Hematopoietic multipotent progenitor cell treated with erythropoietin and hydrocortisone succinate and interleukin-3 and kit ligand, for 8 days (in vitro differentiated cells): Measurements from ENCODE around the gene TRIM17.

Experiments used
- DNase-seq: peaks from one replicate; pipeline ENCODE4 v3.0.0-alpha.2; 2015

TRIM17 gene

DNA sequence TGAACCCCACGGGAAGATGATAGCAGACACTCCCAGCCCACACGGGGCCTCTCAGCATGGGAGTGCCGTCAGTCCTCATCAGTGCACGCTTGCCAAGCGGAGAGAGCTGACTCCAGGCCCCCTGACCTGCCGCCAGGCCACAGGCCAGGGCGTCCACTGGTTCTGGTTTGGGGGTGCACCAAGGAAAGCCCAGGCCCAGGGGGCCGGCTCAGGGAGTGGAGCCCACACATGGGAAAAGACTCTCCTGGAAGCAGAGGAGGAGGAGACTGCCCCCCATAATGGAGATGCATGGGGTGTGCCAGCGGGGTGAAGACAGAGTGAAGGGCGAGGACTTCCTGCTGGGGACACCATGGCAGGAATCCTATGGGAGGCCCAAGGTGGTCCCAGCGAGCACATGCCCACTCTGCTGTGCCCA, 16.4 kb downstream of the TRIM17 start:
- no peak for DNase-seq

DNA sequence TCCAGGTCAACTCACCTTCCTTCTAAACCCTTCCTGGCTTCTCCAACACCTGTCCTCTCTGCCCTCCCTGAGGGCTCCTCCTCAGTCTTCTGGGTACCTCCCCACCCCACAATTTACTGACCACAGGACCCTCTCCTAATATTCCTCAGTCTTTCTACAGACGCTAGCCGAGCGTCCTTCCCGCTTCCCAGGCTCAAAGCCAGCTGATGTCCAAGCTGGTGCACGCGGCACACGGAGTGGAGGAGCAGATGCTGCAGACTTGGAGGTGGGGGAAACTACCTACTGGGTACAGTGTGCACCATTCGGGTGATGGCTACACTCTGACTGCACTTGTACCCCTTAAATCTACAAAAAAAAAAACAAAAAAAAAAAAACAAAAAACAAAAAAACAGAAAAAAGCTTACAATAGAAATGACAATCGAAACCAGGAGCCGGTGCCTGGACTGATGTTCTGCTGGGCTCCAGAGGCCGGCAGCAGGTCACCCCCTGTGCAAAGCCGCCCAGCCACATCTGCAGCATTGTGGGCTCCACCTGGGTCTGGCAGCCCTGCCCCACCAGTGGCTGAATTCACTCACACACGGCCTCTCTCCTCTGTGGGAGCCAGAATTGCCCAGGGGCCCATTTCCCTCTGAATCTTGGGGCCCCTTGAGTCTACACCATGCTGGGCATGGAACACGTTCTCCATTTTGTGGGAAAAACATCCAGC, 17.0 kb downstream of the TRIM17 start:
- no peak for DNase-seq

DNA sequence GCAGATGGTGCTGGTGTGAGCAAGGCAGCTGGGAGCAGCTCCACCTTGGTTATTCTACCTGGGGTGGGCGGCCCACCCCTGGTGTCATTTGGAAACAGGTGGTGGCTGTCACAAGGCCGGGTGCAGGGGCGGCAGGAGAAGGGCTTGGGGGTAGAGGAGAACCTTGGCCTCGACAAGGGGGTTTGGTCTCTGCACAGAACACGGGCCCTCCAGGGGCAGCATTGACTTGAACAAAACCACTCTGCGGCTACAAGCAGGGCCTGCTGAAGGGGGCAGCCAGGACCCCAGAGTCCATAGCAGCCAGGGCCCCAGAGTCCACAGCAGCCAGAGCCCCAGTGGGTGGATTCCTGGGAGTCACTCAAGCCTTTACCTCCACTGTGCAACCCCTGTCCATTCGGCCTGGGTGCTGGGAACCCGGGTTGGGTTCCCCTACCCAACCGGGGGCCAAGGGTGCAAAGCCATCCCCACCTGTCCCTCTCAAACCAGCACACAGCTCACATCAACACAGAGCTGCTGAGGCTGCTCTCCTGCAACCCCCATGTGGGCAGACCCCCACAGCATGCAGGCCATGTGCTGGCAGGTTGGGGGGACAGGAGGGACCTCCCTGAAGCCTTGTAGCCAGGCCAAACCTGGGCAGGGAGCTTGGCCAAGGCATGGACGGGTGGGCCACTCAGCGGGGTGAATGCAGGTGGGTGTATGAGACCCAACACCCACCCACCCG, 17.8 kb downstream of the TRIM17 start:
- DNase-seq: no peak

DNA sequence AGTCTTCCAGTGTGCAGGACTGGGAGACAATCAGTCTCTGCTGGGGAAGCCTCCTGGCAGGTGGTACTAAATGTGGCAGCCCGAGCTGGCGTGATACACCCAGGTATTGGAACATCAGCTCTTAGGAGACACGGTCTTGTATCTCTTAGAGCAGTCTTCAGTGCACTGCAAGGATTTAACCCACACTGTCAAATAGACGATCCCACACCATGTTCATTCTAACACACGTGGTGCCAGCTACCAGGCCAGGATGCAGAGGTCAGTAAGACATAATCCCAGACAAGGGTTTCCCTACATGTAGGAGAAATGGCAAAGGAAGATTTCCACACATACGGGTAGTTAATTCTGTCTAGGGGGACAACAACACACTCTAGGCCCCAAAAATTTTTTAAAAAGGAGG, 18.7 kb downstream of the TRIM17 start:
- DNase-seq: no peak

DNA sequence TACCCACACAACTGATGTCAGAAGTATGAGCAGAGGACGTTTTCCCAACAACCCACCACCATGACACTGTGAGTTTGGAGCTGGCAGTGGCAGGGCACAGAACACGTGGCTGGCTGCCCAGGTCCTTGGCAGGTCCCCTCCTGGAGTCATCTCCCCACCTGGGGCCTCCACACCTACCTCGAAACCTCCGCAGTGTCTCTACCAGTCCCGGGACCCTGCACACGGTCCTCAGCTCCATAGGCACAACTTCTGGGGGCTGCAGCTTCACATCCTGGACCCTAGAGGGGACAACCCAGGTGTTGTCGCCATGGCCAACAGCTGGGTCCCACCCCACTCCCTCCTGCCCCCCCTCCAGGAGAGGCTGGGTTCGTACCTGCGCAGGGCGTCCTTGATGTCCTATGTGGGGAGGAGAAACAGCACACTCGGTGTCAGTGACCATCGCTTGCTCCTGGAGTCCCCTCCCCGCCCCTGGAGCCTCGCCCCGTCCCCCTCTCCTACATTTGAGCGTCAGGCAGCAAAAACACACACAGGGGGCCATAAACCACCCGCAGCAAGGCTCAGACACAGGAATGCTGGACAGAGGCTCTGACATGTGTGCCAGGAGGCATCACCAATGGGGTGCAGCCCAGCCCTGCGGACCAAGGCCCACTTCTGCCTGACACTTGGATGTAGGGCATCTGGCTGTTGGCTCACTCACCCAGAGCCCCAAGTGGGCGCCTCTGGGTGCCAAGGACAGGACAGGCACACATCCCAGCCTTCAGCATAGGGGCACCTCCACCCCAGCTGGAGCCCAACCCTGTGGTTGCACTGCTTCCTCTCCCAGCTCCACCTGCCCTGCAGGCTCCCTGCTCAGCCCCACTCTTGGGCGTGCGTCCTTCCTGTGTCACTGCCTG, 19.6 kb downstream of the TRIM17 start:
- no peak for DNase-seq

DNA sequence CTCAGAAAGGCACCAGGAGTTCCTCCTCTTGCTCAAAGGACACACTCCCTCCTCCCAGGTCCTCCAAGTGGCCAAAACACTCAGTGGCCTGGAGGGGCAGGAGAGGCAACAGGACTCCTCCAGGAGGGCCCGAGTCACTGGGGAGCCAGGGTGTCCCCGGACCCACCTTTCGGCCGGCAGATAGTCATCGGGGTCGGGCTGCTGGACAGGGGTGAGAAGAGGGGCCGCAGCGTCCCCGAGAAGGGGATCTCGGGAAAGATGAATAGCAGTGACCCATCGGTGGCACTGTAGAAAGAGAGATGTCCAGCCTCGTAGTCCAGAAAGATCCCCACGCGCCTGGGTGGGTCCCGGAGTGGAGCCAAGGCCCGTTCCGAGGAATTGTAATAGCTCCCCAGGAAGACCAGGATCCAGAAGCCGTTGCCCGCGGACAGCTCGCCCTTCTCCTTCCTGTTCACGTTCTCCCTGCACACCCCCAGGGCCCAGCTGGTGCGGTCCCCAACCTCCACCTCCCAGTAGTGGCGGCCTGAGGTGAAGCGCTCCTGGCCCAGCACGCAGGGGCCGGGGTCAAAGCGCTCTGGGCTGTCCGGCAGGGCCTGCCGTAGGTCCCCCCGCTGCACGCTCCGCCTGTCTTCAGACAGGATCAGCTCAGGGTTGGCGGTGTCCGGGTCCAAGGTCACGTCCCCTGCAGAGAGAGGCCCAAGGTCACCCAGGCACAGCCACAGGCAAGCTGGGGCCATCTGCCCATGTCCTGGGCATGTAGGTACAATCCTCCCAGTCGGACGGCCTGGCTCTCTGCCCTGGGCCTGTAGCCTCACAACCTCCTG, 21.9 kb downstream of the TRIM17 start:
- no peak for DNase-seq

DNA sequence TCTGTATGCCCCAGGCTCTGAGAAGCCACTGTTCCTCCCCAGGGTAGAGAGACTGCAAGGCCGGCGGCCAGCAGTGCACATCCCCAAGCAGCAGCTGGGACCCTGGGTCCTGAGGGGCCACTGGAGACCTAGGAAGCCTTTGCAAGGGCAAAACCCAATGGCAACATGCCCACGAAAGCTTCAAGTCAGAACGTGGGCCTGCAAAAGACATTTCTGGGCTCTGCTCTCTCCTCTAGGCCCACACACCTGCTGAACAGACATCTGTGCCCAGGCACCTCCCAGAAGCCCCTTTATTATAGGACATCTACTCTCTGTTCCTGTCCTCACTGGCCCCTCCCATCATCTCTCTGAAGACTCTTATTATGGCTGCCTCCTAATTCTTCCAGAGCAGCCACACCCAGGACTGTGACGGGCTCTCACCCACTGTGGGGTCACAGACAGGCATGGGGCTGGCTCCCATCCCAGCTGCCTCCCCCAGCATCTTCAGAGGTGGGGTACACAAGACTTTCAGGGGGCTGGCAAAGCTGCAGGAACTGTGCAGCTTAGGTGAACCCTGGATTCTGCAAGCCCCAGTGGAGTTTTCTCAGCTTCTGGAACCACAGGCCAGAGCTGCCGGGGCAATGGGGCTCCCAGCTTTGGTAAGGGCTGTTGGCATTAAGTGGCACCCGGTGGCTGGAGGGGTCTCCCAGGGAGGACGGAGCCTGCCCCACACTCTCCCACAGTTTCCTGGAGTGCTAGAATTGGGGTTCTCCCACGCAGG, 22.7 kb downstream of the TRIM17 start:
- DNase-seq: no peak

DNA sequence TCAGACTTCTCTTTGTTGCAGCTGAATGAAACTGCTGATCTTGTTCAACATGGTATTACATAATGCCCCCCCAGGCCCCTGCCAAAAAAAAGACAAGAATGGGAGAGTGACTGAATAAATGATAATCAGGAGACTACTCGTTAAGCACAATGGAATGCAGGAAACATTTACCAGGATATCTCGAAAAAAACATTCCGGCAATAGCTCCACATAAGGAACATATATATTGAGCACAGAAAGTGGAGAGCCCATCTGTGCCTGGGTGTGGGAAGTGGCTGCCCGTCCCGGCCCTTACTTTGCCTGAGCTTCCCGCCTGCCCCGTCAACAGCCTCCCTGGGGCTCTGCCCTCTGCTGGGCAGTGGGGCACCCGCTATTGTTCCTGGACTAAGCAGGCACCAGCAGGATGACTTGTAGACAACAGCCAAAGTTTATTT, 23.4 kb downstream of the TRIM17 start:
- DNase-seq: peak; percentile 45

DNA sequence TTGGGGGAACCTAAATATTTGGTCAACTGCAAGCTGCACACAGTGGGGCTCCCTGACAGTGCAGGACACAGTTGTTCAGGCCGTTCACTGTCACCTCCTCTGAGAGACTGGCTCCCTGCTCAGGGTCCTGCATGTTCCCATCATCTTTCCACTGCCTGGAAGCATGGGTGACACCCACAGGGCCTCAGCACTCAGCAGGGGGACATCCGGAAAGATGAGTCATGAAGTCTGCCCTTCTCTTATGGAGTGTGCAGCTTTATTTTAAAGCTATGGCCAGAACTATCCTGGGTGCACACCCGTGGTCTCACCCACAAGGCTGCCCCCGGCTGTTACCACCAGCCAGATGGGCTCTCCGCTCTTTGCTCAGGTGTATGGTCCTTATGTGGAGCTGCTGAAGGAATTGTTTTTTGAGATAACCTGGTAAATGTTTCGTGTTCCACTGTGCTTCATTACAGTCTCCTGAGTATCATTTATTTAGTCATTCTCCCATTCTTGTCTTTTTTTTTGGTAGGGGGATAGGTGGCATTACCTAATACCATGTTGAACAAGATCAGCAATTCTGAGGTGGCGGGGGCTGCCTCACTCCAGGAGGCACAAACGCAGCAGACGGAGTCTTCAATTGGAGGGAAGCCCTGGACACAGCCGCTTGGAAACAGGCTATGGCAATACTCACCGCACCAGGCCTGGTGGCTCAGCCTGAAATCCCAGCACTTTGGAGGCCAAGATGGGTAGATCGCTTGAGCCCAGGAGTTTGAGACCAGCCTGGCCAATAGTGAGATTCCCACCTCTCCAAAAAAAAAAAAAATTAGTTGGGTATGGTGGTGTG, 24.3 kb downstream of the TRIM17 start:
- DNase-seq: no peak

DNA sequence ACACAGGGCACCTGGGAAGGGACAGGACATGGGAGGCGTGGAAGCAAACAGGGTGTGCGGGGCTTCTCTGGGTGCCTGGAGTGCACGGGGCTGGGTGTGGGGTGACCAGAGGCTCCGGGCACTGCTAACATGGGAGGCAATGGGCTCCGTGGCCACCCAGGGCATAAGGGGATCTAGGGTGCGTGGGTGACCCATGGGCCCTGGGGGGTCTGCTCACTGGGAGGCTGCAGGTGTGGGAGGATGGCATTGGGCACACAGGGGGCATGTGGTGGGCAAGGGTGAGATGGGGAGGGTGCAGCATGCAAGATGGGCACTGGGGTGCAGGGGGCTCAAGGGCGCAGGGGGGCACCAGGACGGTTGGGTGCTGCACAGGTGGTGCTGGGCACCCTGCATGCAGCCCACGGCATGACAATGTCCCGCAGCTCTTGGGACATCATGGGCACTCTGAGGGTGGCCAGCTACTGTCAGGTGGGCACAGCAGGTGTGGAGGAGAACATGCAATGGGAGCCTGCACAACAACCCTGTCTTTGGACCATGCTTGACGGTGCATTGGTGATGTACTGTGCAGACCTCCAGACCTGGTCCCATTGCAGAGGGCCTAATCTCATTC, 25.1 kb downstream of the TRIM17 start:
- no peak for DNase-seq

DNA sequence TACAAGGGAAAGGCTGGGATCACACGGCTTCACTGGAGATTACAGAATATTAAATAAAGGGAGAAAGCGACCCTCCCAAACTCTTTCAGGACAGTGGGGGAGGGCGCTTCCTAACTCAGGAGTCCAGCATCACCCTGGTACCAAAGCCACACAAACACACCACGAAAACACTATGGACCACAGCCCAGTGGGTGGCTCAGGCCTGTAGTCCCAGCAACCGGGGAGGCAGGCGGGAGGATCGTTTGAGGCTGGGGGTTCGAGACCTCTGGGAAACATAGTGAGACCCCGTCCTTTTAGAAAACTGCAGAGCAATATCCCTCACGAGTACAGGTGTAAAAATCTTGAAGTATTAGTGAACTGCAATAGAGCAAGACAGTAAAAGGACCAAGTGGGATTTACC, 26.0 kb downstream of the TRIM17 start:
- no peak for DNase-seq

DNA sequence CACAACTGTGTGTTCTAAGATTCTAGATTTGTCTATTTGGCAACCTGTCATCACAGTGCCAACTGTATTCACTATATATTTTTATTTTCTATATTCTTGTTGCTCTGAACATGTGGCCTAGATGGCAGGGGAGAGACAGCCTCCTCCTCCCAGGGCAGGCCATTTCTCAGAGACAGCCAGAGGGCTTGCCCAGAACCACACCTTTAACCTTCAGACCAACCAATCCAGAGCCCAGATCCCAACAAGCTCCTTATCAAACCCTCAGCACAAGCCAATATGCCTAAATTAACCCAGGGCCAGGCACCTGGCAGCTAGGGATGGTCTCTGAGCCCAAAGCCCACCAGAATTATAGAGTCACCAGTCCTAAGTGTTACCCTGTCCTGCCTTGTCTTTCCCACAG, 29.3 kb downstream of the TRIM17 start:
- peak; percentile 65 for DNase-seq

DNA sequence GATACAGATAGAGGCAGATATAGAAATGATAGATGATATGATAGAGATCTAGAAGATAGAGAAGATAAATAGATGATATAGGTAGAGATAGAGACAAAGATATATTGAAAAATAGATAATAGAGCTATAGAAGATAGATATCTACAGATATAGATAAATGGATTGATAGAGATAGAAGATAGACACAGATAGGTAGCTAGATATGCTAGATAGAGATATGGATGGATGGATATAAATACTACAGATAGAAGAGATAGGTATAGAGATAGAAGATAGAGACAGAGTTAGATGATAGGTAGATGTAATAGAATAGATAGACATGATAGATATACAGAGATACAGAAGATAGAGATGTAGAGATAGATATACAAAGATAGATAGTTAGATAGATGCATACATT, 31.4 kb downstream of the TRIM17 start:
- no peak for DNase-seq

DNA sequence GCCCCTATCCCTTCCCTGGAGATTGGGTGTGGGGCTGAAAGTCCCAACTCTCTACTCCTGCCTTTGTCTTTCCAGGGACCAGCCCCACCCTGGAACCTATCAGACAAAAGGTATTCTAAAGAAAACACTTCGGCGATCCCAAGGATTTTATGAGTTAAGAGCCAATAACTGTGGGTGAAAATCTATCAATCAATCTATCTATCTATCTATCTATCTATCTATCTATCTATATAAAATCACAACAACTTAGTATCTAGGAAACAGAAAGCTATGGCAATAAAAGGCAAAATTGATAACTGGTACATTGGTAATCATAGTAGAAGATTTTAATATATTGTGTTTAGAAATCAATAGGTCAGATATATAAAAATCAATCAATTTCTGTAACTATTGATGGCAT, 32.9 kb downstream of the TRIM17 start:
- no peak for DNase-seq

DNA sequence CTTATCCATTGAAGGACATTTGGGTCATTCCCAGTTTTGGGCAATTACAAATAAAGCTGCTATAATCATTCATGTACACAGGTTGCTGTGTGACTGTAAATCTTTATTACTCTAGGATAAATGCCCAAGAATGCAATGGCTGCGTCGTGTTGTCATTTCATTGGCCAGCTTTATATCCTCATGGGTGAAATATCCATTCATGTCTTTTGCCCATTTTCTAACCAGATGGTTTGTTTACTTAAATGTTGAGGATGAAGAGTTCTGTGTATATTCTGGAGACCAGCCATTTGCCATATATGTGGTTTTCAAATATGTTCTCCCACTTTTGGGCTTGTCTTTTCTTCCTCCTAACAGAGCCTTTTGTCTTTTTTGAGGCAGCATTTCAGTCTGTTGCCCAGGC, 35.3 kb downstream of the TRIM17 start:
- DNase-seq: no peak

DNA sequence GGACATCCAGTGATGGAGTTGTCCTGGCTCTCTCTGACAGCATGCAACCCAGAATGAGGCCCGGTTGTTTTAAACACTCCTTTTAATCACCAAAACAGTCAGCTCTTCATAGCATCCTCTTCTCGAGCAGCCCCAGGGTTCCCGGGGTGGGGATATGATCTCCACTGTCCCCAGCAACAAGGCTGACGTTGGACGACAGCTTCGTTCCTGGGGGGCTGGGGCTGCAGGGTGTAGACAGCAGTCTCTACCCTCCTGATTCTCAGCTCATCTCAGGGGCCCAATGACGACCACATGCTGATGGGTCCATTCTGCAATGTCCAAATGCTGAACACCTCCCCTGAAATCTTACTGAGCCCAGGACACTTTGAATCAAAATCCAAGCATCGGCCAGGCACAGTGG, 37.0 kb downstream of the TRIM17 start:
- DNase-seq: no peak

DNA sequence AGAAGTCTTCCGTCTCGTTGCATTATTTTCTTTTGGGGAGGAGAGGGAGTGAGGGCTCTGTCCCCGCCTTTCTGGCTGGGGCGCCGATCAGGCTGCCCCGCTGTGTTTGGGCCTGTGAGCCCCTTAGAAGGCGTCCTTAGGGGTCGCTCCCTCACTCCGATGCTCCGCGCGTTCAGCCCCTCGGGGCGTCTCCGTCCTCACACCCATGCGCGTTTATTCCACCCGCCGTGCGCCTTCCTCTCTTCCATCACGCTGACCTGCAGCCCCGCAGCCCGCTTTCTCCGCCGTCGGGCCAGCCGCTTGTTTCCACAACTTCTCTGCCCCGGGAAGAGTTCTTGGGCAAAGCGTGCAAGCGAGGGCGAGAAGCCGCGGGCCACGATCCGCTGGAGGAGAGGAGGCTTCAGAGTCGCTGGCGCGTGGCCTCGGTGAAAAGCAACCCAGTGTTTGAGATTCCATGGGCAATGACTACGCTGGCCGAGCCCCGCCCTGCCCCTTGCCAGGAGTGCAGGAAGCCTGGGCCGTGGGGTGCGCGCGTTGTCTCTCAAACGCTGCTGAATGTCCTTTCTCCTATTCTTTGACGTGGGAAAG, 37.7 kb downstream of the TRIM17 start:
- no peak for DNase-seq

DNA sequence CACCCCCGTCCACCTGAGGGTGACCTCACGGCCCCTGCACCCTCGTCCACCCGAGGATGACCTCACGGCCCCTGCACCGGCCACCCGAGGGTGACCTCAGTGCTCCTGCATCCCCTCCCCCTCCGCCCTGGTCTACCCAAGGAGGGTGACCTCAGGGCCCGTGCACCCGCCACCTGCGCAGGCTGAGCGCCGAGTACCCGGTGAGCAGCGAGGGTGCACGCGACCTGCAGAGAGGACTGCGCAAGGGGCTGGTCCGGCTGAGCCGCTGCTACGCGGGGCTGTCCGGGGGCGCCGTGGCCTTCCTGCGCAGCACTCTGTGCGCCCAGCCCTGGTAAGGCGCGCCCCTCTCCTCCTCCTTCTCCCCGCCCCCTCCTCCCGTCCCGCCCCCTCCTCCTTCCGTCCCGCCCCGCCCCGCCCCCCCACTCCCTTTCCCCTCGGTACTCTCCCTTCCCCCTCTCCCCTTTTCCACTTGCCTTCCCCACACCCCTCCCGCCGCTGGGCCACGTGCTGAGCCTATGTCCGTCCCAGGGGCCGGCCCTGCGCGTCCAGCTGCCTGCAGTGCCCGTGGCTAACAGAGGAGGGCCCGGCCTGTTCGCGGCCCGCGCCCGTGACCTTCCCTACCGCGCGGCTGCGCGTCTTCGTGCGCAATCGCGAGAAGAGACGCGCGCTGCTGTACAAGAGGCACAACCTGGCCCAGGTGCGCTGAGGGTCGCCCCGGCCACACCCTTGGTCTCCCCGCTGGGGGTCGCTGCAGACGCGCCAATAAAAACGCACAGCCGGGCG, 38.4 kb downstream of the TRIM17 start:
- DNase-seq: peak; percentile 54

DNA sequence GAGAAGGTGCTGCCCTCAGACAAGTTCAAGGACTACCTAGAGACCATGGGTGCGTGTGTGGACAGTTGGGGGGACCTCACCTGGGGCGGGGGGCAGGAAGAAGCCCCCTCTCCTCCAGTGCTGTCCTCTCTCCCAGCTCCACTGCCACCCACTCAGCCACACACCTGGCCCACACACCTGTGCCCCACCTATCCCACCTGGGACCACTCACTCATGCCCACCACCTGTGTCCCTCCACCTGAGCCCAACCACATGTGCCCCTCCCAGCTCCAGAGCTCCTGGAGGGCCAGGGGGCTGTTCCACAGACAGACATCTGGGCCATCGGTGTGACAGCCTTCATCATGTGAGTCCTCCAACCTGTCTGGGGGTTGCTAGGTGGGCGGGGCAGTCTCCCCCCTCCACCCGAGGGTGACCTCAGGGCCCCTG, 39.0 kb downstream of the TRIM17 start:
- no peak for DNase-seq
